ENCODE data around the gene CEP70.
"Not testable (repeated sequence)": the region's sequence is repeated elsewhere in the genome, so short reads cannot be mapped to it uniquely, and the experiment has no call there.

CEP70 gene

GRCh38 chr3:138469874-138470273 is 124.2 kb downstream of the CEP70 start:
- DNase-seq (ENCODE audit: low read depth in 2 of 2) = no peak

DNA sequence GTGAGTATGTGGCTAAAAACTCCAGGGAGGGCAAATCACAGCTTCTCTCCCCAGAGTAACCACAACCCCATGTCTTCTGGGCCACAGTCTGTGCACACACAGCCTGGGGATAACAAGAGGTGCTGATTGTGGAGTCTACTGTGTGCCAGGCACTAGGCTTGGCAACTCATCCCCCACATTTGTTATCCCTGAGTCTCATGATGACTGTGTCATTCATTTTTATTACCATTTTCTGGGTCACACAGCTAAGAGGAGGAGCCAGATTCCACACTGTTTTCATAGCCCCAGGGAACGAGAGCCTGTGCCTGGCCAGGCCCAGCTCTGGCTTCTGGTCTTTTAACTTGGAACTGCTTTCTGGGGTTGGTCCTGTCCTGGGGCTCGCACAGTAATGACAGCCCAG is 125.2 kb downstream of the CEP70 start:
- DNase-seq (ENCODE audit: low read depth in 2 of 2) = no peak

GRCh38 chr3:138468451-138468850 is 125.6 kb downstream of the CEP70 start:
- no peak for DNase-seq (ENCODE audit: low read depth in 2 of 2)

GRCh38 chr3:138467931-138468330 is 126.1 kb downstream of the CEP70 start:
- DNase-seq (ENCODE audit: low read depth in 2 of 2) = no peak

DNA sequence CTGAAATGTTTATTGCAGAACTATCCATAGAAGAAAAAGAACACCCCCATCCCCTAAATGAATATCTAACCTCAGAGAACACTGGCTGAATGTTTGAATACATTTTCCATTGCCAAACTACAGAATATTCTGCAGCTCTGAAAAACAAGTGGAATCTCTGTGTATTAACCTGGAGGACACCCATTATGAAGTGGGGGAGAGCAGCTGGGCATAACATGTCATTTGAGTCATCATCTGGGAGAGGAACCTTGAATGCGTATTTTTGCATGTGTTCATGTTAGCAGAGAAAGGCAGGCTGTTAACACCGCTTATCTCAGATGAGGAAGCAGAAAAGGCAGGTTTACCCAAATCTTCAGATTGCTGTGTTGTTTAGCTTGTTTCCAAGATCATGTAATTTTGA is 128.1 kb downstream of the CEP70 start:
- no peak for DNase-seq (ENCODE audit: low read depth in 2 of 2)

DNA sequence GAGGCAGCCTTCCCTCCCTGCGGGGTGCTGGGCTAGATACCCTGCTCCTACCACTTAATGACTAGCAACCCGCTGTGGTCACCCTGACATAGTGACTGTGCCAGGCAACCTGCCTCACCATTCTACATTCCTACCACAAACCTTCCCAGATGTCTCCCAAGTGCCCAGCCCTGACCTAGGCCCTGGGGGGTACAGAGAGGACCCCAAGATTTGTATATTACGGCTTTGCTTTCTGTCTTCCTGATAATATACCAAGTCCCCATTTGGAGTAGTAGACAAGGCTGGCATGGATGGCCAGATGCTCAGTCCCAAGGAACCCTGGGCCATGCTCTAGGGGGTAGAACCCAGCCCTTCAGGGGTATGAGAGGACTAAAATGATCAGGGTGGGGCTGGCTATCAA is 128.6 kb downstream of the CEP70 start:
- no peak for DNase-seq (ENCODE audit: low read depth in 2 of 2)

GRCh38 chr3:138464491-138464860 is 129.6 kb downstream of the CEP70 start:
- DNase-seq (ENCODE audit: low read depth in 2 of 2) = no peak

DNA sequence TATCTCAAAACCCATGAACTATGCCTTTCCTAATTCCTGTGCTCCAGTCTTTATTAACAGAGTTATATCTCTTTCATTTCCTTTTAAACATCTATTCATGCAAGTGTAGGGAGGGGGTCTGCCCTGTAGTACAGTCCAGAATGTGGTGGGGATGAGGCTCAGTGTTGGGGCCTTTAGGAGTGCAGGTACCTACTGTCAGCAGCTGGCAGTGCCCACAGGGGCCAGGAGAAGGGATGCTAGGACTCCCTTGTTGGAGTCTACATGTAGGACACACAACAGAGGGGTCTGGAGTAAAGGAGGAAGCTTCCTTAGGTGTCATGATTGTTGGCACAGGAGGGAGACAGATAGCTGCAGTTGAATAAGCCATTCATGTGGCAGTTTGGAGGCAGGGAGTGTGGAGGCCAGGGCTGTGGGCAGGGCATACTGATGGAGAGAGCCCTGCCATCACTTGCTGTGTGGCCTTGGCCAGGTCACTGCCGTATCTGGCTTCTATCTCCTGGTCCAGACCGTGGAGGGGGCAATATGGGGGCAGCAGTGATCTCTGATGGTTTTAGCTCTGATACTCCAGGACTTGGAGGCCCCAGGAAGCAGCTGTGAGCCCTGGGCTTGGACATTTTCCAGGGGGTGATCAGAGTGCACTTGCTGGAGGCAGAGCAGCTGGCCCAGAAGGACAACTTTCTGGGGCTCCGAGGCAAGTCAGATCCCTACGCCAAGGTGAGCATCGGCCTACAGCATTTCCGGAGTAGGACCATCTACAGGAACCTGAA is 130.2 kb downstream of the CEP70 start:
- DNase-seq (ENCODE audit: low read depth in 2 of 2) = no peak

- DNase-seq (ENCODE audit: low read depth in 2 of 2) = no peak
Measured at GRCh38 chr3:138461896-138462295, 132.2 kb downstream of the CEP70 start.

DNA sequence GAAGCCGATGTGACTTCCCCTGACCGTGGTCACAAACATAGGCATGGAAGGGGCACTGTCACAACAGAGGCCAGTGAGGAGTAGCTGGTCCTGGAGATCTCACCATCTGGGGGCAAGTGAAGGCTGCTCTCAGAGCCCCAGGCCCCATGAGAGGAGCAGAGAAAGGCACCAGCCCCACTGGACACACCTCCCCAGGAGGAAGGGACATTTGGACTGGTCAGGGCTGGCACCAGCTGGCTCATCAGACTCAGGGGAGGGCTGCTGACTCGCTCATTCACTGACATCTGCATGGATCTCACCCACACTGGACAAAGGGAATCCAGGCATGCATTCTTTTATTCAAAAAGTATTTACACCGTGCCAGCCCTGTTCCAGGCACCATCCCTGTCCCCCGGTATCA is 132.8 kb downstream of the CEP70 start:
- no peak for DNase-seq (ENCODE audit: low read depth in 2 of 2)

- DNase-seq (ENCODE audit: low read depth in 2 of 2) = no peak
Measured at GRCh38 chr3:138460536-138461205, 133.4 kb downstream of the CEP70 start.

DNA sequence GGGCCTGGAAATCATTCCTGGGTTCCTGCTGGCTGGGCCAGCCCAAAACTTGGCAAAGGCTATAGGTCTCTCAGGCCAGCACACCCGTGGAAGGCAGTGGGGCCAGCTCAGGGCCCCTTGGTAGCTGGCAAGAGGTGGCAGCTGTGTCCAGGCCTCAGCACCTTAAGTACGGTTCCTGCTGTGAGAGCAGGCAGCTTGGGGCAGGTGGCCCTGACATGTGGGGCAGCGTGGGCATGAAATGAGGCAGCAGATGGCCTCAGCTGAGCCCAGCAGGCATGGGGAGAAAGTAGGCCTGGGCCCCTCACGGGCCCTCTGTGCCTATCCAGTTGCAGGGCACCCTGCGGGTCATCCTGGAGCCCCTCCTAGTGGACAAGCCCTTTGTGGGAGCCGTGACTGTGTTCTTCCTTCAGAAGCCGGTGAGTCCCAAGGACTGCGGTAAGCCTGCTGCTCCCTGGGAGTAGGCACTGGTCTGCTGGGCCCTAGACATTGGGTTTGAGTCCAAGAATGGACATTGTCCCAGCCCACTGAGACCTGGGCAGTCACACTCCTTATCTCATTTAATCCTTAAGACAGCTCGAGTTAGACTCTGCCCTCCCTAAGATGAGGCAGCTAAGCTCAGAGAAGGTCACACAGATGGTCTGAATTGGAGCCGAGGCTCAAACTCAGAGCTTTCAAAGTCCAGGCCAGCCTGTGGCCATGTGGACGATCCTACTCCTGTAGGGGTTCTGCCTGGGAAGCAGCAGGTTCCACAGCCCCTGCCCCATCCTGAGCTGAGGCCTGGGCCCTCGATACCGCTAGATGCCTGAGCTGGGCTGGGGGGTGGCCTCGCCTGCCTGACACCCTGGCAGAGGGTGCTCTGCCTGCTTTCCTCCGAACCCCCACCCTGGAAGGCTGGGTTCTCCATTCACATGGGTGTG is 134.2 kb downstream of the CEP70 start:
- no peak for DNase-seq (ENCODE audit: low read depth in 2 of 2)

GRCh38 chr3:138458774-138459499 is 135.1 kb downstream of the CEP70 start:
- DNase-seq (ENCODE audit: low read depth in 2 of 2) = no peak

GRCh38 chr3:138457863-138458735 is 136.0 kb downstream of the CEP70 start:
- DNase-seq (ENCODE audit: low read depth in 2 of 2) = no peak

DNA sequence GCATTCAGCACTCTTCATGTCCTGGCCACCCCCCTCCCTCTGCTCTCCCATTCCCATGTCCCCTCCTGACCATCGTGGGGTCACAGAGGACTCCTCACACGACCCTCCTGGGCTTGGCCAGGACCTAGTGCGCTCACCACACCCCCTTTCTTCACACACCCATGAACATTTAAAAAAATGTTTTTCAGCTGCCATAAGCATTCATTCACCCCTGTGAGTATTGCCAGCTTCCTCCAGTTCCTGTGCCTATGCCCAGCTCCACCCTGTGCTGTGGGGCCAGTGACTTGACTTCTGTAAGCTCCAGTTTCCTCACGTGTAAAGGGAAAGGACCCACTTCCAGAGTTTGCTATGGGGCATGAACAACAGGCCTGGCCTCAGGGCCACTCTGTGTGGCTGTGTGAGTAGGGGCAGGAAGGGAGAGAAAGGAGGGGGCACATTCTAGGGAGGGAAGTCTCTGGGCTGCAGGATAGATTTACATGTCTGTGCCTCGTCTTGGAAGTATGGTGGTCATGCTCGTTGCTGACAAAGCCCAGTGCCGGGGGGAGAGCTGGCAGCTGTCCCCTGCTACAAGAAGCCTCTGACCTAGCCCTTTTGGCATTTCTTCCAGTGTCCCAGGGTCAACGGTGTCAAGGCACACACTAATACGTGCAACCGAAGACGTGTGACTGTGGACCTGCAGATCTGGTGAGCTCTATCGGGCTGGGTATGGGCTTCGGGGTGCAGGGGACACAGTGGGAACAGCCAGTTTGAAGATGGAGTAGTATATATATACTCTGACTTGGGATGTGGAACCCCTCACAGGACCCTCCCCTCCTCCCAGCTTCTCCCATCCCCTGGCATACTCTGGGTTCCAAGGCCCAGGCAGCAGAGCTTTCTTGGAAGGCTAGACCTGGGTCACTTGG is 136.8 kb downstream of the CEP70 start:
- DNase-seq (ENCODE audit: low read depth in 2 of 2) = no peak

DNA sequence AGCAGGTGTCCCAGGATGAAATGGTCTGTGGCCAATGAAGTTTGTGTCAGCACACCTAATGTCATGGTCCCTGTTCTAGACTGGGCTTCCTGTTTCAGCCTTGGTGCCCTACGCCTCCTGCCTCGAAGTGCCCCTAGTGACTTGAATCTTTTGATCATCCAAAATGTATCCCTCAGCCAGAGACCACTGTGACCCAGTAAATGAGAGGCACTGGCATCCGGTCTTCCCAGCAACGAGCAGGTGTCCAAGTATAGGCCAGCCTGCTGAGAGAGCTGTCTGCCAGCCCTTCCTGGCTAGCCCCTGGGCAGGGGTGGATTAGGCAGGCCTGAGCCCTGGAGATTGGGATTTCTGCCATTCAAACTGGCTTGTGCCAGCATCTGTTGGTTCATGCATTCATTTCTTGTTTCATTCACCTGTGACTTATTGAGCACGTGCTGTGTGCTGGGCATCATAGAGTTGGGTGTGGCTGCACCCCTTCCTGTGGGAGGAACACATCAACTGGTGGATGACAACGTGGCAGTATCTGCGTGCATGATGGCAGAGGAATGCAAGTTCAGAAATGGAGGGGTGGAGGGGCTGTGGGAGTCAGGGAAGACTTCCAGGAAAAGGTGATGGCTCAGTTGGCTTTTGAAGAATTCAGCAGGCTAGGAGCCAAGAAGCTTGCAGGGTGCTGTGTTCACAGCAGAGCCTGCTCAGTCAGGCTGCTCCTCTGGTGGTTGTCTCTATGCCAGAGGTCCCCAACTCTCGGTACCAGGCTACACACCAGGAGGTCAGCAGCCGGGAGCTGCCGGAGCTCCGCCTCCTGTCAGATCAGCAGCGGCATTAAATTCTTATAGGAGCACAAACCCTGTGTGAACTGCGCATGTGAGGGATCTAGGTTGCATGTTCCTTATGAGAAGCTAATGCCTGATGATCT is 138.0 kb downstream of the CEP70 start:
- no peak for DNase-seq (ENCODE audit: low read depth in 2 of 2)

- not testable (repeated sequence) for DNase-seq (ENCODE audit: low read depth in 2 of 2)
Measured at GRCh38 chr3:138453940-138454339, 140.1 kb downstream of the CEP70 start.

DNA sequence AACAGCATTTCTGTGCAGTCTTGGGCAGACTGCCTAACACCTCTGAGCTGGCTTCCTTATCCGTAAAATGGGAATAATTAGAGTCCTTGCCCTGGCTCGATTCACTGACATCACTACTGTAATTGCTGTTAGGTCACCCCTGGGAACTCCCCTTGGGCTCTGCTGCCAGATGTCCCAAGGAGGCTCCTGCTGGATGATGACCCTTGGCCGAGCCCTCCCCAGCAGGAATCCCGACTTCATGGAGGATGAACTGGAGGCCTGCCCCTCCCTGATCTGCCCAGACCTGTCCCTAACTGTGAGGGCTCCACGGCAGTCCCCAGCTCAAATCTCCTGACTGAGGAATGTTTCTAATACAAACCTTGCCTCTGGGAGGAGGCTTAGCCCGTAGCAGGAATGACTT is 141.6 kb downstream of the CEP70 start:
- no peak for DNase-seq (ENCODE audit: low read depth in 2 of 2)

Data from activated CD4-positive, alpha-beta T cell treated with anti-CD3 and anti-CD28 coated beads for 24 hours (primary cell).